ENCODE data around the gene HOXB7. TPM values are rescaled to one million over a fixed set of nuclear protein-coding genes. Genes with fewer than 3 reads are reported as not detected.

The HOXB7 gene
- total and polyA plus RNA-seq, 2 of the 13 experiments (the other 11 are each of a cell fraction or from before 2014, with no cell fraction given), result 0.04 TPM; not detected in 1

DNA sequence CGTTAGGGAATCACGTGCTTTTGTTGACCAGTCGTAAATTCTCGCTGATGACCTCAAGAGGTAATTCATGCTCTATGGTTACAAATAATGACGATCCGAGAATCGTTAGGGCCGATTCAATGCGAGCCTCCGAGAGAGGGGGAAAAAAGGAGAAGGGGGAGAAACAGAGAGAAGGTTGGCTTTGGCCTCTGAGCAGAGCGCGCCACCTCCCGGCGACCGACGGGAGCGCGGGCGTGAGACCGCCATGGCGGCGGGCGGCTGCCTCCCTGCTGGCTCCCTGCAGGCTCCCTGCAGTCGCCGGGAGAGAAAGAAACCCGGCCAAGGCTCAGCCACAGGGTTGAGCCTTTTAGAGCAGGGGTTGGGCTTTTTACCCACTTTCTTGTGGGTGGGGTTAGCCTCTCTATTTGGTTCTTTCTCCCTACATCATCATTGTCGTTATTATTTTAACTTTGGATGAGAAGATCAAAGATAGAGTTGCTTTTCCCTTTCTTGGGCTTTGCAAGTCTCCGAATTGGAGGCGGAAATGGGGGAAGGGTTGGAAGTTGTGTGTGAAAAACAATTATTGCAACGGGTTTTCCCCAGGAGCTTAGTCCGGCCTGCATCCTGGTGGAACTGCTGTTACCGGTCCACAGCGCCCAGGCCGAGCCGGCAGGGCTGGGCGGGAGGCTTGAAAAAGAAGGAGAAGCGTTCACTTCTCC is 16.8 kb downstream of the HOXB7 start (continued):
- TF ChIP-seq ZNF616 (CRISPR knock-in tag; IDR thresholded peaks at IDR 0.05; ENCODE audit: low read depth) (no peak), ZNF775 (CRISPR knock-in tag; IDR thresholded peaks at IDR 0.05; ENCODE audit: borderline replicate concordance) (peak; percentile 35; the same call in 1 of the 2 replicates), ZNF580 (CRISPR knock-in tag; IDR thresholded peaks at IDR 0.05; ENCODE audit: borderline replicate concordance, low read depth) (peak; percentile 40; the same call in 1 of the 2 replicates), CBX5 (CRISPR knock-in tag; IDR thresholded peaks at IDR 0.05; ENCODE audit: borderline replicate concordance) (0 out of 2 replicates have a peak, but pooled peaks have one; percentile 27), SP1 (IDR thresholded peaks at IDR 0.05) (no peak), SP1 (CRISPR knock-in tag; IDR thresholded peaks at IDR 0.05) (0 out of 2 replicates have a peak, but pooled peaks have one; percentile 24), SMARCC2 (IDR thresholded peaks at IDR 0.05) (no peak), RAD21 (CRISPR knock-in tag; IDR thresholded peaks at IDR 0.05) (peak; percentile 82), RNF2 (conservative IDR thresholded peaks at IDR 0.05; ENCODE audit: low read depth) (peak; percentile 66; the same call in 1 of the 2 replicates), MTF2 (CRISPR knock-in tag; IDR thresholded peaks at IDR 0.05; ENCODE audit: borderline replicate concordance) (peak; percentile 56; the same call in 1 of the 2 replicates), ZNF740 (CRISPR knock-in tag; IDR thresholded peaks at IDR 0.05) (peak; percentile 81), STAG1 (CRISPR knock-in tag; IDR thresholded peaks at IDR 0.05) (peak; percentile 76), HNRNPK (IDR thresholded peaks at IDR 0.05; ENCODE audit: low read depth, low read length, poor library complexity, severe bottlenecking) (peak; percentile 65), CBX2 (IDR thresholded peaks at IDR 0.05; ENCODE audit: low read depth, low read length) (peak; percentile 57; the same call in 1 of the 2 replicates), CBX2 (CRISPR knock-in tag; IDR thresholded peaks at IDR 0.05; ENCODE audit: low read depth) (no peak), POGK (CRISPR knock-in tag; conservative IDR thresholded peaks at IDR 0.05) (no peak), MXI1 (IDR thresholded peaks at IDR 0.05; ENCODE audit: borderline replicate concordance, low read depth, low read length) (0 out of 3 replicates have a peak, but pooled peaks have one; percentile 13), KDM2A (CRISPR knock-in tag; IDR thresholded peaks at IDR 0.05; ENCODE audit: borderline replicate concordance, low read depth) (peak; percentile 71; the same call in 1 of the 2 replicates)
- TF ChIP-seq, protein P1, sequence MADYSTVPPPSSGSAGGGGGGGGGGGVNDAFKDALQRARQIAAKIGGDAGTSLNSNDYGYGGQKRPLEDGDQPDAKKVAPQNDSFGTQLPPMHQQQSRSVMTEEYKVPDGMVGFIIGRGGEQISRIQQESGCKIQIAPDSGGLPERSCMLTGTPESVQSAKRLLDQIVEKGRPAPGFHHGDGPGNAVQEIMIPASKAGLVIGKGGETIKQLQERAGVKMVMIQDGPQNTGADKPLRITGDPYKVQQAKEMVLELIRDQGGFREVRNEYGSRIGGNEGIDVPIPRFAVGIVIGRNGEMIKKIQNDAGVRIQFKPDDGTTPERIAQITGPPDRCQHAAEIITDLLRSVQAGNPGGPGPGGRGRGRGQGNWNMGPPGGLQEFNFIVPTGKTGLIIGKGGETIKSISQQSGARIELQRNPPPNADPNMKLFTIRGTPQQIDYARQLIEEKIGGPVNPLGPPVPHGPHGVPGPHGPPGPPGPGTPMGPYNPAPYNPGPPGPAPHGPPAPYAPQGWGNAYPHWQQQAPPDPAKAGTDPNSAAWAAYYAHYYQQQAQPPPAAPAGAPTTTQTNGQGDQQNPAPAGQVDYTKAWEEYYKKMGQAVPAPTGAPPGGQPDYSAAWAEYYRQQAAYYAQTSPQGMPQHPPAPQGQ (CRISPR knock-in tag; IDR thresholded peaks at IDR 0.05; ENCODE audit: borderline replicate concordance), result no peak
- TF ChIP-seq, protein P2, sequence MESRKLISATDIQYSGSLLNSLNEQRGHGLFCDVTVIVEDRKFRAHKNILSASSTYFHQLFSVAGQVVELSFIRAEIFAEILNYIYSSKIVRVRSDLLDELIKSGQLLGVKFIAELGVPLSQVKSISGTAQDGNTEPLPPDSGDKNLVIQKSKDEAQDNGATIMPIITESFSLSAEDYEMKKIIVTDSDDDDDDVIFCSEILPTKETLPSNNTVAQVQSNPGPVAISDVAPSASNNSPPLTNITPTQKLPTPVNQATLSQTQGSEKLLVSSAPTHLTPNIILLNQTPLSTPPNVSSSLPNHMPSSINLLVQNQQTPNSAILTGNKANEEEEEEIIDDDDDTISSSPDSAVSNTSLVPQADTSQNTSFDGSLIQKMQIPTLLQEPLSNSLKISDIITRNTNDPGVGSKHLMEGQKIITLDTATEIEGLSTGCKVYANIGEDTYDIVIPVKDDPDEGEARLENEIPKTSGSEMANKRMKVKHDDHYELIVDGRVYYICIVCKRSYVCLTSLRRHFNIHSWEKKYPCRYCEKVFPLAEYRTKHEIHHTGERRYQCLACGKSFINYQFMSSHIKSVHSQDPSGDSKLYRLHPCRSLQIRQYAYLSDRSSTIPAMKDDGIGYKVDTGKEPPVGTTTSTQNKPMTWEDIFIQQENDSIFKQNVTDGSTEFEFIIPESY (CRISPR knock-in tag; IDR thresholded peaks at IDR 0.05), result 0 out of 2 replicates have a peak, but pooled peaks have one; percentile 36

Data from HepG2 (cell line).